Fibroblast of lung (primary cell): Measurements from ENCODE around the gene DUSP8.
"Not testable (repeated sequence)": the region's sequence is repeated elsewhere in the genome, so short reads cannot be mapped to it uniquely, and the experiment has no call there.

Source experiments
- EZH2 ChIP-seq: IDR thresholded peaks from 2 replicates; pipeline ENCODE4 v1.5.1; 2012; ENCODE audit warnings: low read length, control low read depth, mild to moderate bottlenecking; ENCODE audit errors: missing control alignments
- TF ChIP-seq, protein P1 (sequence below), 2 donors: IDR thresholded peaks in 1 of 2; conservative IDR thresholded peaks in 1 of 2; 1 replicate in 1 of 2; 2 replicates in 1 of 2; pipeline ENCODE4 v1.5.1; 2011 to 2012; ENCODE audit warnings: low read length in 2 of 2, control low read depth in 1 of 2, inconsistent platforms in 1 of 2, low read depth in 1 of 2, mild to moderate bottlenecking in 1 of 2

DNA sequence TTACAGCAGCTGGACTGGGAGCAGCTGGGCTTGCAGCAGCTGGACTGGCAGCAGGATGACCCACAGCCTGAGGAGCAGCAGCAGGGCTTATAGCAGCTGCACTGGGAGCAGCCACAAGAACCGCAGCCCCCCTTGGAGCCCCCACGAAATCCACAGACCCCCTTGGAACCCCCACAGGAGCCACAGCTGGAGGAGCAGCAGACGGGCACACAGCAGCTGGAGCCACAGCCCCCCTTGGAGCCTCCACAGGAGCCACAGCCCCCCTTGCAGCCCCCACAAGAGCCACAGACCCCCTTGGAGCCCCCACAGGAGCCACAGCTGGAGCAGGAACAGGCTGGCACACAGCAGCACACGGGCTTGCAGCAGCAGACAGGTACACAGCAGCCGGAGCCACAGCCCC is 35.8 kb upstream of the DUSP8 start:
- TF ChIP-seq, protein P1, sequence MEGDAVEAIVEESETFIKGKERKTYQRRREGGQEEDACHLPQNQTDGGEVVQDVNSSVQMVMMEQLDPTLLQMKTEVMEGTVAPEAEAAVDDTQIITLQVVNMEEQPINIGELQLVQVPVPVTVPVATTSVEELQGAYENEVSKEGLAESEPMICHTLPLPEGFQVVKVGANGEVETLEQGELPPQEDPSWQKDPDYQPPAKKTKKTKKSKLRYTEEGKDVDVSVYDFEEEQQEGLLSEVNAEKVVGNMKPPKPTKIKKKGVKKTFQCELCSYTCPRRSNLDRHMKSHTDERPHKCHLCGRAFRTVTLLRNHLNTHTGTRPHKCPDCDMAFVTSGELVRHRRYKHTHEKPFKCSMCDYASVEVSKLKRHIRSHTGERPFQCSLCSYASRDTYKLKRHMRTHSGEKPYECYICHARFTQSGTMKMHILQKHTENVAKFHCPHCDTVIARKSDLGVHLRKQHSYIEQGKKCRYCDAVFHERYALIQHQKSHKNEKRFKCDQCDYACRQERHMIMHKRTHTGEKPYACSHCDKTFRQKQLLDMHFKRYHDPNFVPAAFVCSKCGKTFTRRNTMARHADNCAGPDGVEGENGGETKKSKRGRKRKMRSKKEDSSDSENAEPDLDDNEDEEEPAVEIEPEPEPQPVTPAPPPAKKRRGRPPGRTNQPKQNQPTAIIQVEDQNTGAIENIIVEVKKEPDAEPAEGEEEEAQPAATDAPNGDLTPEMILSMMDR (conservative IDR thresholded peaks at IDR 0.05 in 1 of 2, IDR thresholded peaks at IDR 0.05 in 1 of 2; ENCODE audit: low read depth in 1 of 2, low read length in 2 of 2) = not testable (repeated sequence)
- not testable (repeated sequence) for TF ChIP-seq EZH2
